G401.6 (cell line): ENCODE results near the gene CREB3.

Experiments used
- FAIRE-seq: peaks from 2 replicates; lab custom pipeline; 2012; peaks lifted over from hg19 to GRCh38; lab: Jason Lieb, UNC

The CREB3 gene

GRCh38 chr9:35781066-35781465 is 48.6 kb downstream of the CREB3 start:
- FAIRE-seq: no peak

DNA sequence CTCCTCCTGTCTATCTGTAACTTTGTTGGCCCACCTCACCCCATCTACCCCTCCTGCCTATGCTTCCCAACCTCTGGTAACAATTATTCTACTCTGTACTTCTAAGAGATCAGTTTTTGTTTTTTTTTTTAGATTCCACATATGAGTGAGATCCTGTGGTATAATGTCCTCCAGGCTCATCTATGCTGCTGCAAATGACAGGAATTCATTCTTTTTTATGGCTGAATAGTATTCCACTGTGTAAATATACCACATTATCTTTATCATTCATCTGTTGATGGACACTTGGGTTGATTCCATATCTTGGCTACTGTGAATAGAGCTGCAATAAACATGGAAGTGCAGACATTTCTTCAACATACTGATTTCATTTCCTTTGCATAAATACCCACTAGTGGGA is 51.0 kb downstream of the CREB3 start:
- FAIRE-seq: no peak
